ENCODE results near the gene NOX3. TPM values are rescaled to one million over a fixed set of nuclear protein-coding genes. Genes with fewer than 3 reads are reported as not detected.

NOX3 gene
- polyA plus RNA-seq, 3 donors from 2014 or later: not detected

GRCh38 chr6:155351273-155352129 is 104.1 kb downstream of the NOX3 start:
- H3K4me3 Mint-ChIP-seq: no peak overlapping the region
- H3K27ac Mint-ChIP-seq: no peak overlapping the region

GRCh38 chr6:155349956-155350355 is 105.7 kb downstream of the NOX3 start:
- H3K27me3 Mint-ChIP-seq (ENCODE audit: low read depth in 3 of 3): peaks cover 2 to 11% (median 6%) of the 10 kb centered on the region in 3 donors
- H3K4me3 Mint-ChIP-seq: no peak overlapping the region
- peaks cover 9 to 37% (median 14%) of the 10 kb centered on the region in 6 donors for H3K9me3 Mint-ChIP-seq
- H3K4me1 Mint-ChIP-seq: no peaks in the 10 kb centered on the region
- no peak for DNase-seq
- no peak overlapping the region for H3K27ac Mint-ChIP-seq
- H3K36me3 Mint-ChIP-seq: peaks cover 5 to 22% (median 14%) of the 10 kb centered on the region in 3 donors

More at GRCh38 chr6:155351273-155352129, 104.1 kb downstream of the NOX3 start:
- Mint-ChIP-seq H3K4me1 (no peaks in the 10 kb centered on the region), H3K36me3 (peaks cover 5 to 17% (median 5%) of the 10 kb centered on the region in 3 donors), H3K27me3 (ENCODE audit: low read depth in 3 of 3) (peaks cover 2 to 11% (median 9%) of the 10 kb centered on the region in 3 donors), H3K9me3 (peaks cover 12 to 42% (median 18%) of the 10 kb centered on the region in 6 donors)
- no peak for DNase-seq

GRCh38 chr6:155349129-155349528 is 106.5 kb downstream of the NOX3 start:
- Mint-ChIP-seq H3K36me3 (peaks cover 1 to 17% (median 9%) of the 10 kb centered on the region in 3 donors), H3K9me3 (peaks cover 5 to 28% (median 9%) of the 10 kb centered on the region in 6 donors), H3K27me3 (ENCODE audit: low read depth in 3 of 3) (peaks cover 2 to 11% (median 6%) of the 10 kb centered on the region in 3 donors), H3K4me3 (no peak overlapping the region), H3K4me1 (no peaks in the 10 kb centered on the region), H3K27ac (no peak overlapping the region)
- DNase-seq: no peak

- no peak for DNase-seq
- peaks cover 0 to 22% (median 5%) of the 10 kb centered on the region in 6 donors for H3K9me3 Mint-ChIP-seq
- H3K4me3 Mint-ChIP-seq: no peak overlapping the region
- H3K36me3 Mint-ChIP-seq: peaks cover 0 to 17% (median 8%) of the 10 kb centered on the region in 3 donors
- H3K4me1 Mint-ChIP-seq: no peaks in the 10 kb centered on the region
- no peak overlapping the region for H3K27ac Mint-ChIP-seq
- peaks cover 2 to 11% (median 6%) of the 10 kb centered on the region in 3 donors for H3K27me3 Mint-ChIP-seq (ENCODE audit: low read depth in 3 of 3)
These were observed 107.8 kb downstream of the NOX3 start for GRCh38 chr6:155347800-155348199.

GRCh38 chr6:155346957-155347356 is 108.7 kb downstream of the NOX3 start:
- Mint-ChIP-seq H3K27ac (no peak overlapping the region), H3K27me3 (ENCODE audit: low read depth in 3 of 3) (peaks cover 2 to 11% (median 3%) of the 10 kb centered on the region in 3 donors), H3K4me3 (no peak overlapping the region), H3K36me3 (peaks cover 0 to 17% (median 8%) of the 10 kb centered on the region in 3 donors), H3K9me3 (peaks cover 0 to 22% (median 5%) of the 10 kb centered on the region in 6 donors), H3K4me1 (no peaks in the 10 kb centered on the region)
- DNase-seq: no peak

Other genes with a start within 250 kb of the NOX3 start
- not detected for gene CLDN20, start 191.8 kb downstream of the NOX3 start, polyA plus RNA-seq
- gene TFB1M, start 141.4 kb downstream of the NOX3 start, polyA plus RNA-seq: 10 to 100 TPM in 2 of 3 donors, 1 to 10 TPM in 1; 7.8 to 16.1 (median 10.6) TPM